Mammary epithelial cell (primary cell): ENCODE results near the gene SLC16A5.

Source experiments
- EZH2 ChIP-seq: IDR thresholded peaks from 2 replicates; pipeline ENCODE4 v1.6.1; 2012; ENCODE audit warnings: low read length, inconsistent platforms, borderline replicate concordance
- TF ChIP-seq, protein P1 (sequence below), 2 donors: IDR thresholded peaks in 1 of 2; conservative IDR thresholded peaks in 1 of 2; 2 replicates each; pipeline ENCODE4 v1.5.1; 2011 to 2012; ENCODE audit warnings: inconsistent platforms in 2 of 2, low read length in 2 of 2, mild to moderate bottlenecking in 2 of 2, control low read depth in 1 of 2, low read depth in 1 of 2; ENCODE audit not compliant: insufficient read depth in 1 of 2; ENCODE audit errors: extremely low read depth in 1 of 2

DNA sequence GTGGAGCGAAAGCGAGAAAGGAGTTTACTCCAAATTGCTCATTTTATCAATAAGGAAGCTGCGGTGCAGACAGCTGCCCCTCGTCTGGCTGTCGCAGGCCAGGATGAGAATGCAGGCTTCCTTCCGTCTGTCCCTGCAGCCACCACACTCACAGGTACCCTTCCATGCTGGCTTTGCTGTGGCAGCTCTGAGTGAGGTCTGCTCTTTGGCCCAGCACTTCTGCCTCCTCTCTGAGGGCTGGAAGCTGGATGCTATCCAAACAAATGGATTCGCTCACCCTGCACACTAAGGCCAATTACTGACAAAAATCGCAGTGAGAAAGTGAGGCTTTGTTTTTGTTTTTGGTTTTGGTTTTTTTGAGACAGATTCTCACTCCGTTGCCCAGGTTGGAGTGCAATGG lies 29.0 kb downstream of the SLC16A5 start:
- TF ChIP-seq, protein P1, sequence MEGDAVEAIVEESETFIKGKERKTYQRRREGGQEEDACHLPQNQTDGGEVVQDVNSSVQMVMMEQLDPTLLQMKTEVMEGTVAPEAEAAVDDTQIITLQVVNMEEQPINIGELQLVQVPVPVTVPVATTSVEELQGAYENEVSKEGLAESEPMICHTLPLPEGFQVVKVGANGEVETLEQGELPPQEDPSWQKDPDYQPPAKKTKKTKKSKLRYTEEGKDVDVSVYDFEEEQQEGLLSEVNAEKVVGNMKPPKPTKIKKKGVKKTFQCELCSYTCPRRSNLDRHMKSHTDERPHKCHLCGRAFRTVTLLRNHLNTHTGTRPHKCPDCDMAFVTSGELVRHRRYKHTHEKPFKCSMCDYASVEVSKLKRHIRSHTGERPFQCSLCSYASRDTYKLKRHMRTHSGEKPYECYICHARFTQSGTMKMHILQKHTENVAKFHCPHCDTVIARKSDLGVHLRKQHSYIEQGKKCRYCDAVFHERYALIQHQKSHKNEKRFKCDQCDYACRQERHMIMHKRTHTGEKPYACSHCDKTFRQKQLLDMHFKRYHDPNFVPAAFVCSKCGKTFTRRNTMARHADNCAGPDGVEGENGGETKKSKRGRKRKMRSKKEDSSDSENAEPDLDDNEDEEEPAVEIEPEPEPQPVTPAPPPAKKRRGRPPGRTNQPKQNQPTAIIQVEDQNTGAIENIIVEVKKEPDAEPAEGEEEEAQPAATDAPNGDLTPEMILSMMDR (conservative IDR thresholded peaks at IDR 0.05 in 1 of 2, IDR thresholded peaks at IDR 0.05 in 1 of 2; ENCODE audit: extremely low read depth in 1 of 2, insufficient read depth in 1 of 2, low read depth in 1 of 2, low read length in 2 of 2), result no peak
- TF ChIP-seq EZH2, result no peak
